AG09309 (cell line): Measurements from ENCODE around the gene ARFRP1.

Experiments
- DNase-seq: peaks from one replicate; pipeline ENCODE4 v3.0.0-alpha.2; 2010; ENCODE audit warnings: low read depth
- H3K4me3 ChIP-seq: 2 replicates; pipeline ENCODE4 v1.5.1; 2011; ENCODE audit warnings: mild to moderate bottlenecking, low read depth, low read length, moderate library complexity; ENCODE audit not compliant: control insufficient read depth
- CTCF ChIP-seq: IDR thresholded peaks from 2 replicates; pipeline ENCODE4 v1.5.1; 2011; ENCODE audit warnings: mild to moderate bottlenecking, low read depth, low read length, inconsistent platforms; ENCODE audit not compliant: insufficient read depth, control insufficient read depth; ENCODE audit errors: missing control alignments

ARFRP1 gene

GRCh38 chr20:63708301-63709148 is 749 bp upstream of the ARFRP1 start:
- TF ChIP-seq CTCF, result no peak
- DNase-seq, result no peak

GRCh38 chr20:63706852-63707557 is 771 bp downstream of the ARFRP1 start:
- H3K4me3 ChIP-seq, result peak overlapping the region; percentile 60
- DNase-seq, result no peak
- peak; percentile 28 for TF ChIP-seq CTCF

More at GRCh38 chr20:63708301-63709148, 749 bp upstream of the ARFRP1 start:
- H3K4me3 ChIP-seq, result peak overlapping the region; percentile 60

- peak overlapping the region; percentile 60; the same call in 1 of the 2 replicates for H3K4me3 ChIP-seq
- TF ChIP-seq CTCF, result no peak
- DNase-seq, result no peak
Measured at GRCh38 chr20:63706027-63706695, 1.6 kb downstream of the ARFRP1 start.

- no peak overlapping the region for H3K4me3 ChIP-seq
- no peak for DNase-seq
- no peak for TF ChIP-seq CTCF
Measured at GRCh38 chr20:63705232-63706026, 2.3 kb downstream of the ARFRP1 start.

- no peak for TF ChIP-seq CTCF
- no peak for DNase-seq
Measured at GRCh38 chr20:63704749-63705117, 3.0 kb downstream of the ARFRP1 start.

More at GRCh38 chr20:63704749-63705117, 3.0 kb downstream of the ARFRP1 start:
- H3K4me3 ChIP-seq, result no peak overlapping the region
